GM12891 (cell line): Measurements from ENCODE around the gene MIER2.

Experiments
- DNase-seq: peaks from one replicate; pipeline ENCODE4 v3.0.0; 2011; ENCODE audit warnings: low spot score; ENCODE audit not compliant: insufficient read length
- FAIRE-seq: peaks from 2 replicates; lab custom pipeline; 2011; peaks lifted over from hg19 to GRCh38; lab: Jason Lieb, UNC
- PAX5 ChIP-seq: IDR thresholded peaks from 2 replicates; pipeline ENCODE4 v1.6.1; 2011; ENCODE audit warnings: low read length, moderate library complexity, mild to moderate bottlenecking; ENCODE audit not compliant: insufficient read depth, severe bottlenecking
- POLR2A ChIP-seq: IDR thresholded peaks from 2 replicates; pipeline ENCODE4 v1.6.1; 2011; ENCODE audit warnings: low read depth, low read length, control low read depth
- POLR2AphosphoS5 ChIP-seq: IDR thresholded peaks from 2 replicates; pipeline ENCODE4 v1.6.1; 2011; ENCODE audit warnings: low read depth, low read length, control low read depth
- POU2F2 ChIP-seq: IDR thresholded peaks from 2 replicates; pipeline ENCODE4 v1.6.1; 2011; ENCODE audit warnings: low read depth, mild to moderate bottlenecking, control low read depth, low read length, moderate library complexity
- SPI1 ChIP-seq: IDR thresholded peaks from 2 replicates; pipeline ENCODE4 v1.6.1; 2011; ENCODE audit warnings: low read depth, low read length, control low read depth
- TAF1 ChIP-seq: IDR thresholded peaks from 2 replicates; pipeline ENCODE4 v1.6.1; 2011; ENCODE audit warnings: low read depth, low read length, control low read depth

MIER2 gene

DNA sequence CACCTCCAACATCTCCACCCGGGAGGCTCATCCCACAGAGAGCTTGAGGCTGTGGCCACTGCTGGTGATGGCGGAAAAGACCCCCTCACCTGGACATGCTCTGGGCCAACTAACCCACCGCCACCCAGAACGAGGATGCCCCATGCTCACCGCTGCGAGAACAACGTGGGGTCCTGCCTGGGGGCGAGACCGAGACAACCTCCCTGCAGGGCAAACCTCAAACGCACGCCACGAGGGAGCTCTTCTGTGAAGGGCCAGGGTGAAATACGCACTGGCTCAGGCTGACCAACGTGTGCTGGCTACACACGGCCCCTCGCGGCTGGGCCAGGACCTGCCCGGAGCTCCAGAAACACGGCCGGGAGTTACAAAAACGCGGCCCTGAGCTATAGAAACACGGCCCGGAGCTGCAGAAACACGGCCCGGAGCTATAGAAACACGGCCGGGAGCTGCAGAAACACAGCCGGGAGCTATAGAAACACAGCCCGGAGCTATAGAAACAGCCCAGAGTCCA is 34.4 kb downstream of the MIER2 start:
- DNase-seq (no peak), FAIRE-seq (no peak)
- no peak for TF ChIP-seq PAX5

DNA sequence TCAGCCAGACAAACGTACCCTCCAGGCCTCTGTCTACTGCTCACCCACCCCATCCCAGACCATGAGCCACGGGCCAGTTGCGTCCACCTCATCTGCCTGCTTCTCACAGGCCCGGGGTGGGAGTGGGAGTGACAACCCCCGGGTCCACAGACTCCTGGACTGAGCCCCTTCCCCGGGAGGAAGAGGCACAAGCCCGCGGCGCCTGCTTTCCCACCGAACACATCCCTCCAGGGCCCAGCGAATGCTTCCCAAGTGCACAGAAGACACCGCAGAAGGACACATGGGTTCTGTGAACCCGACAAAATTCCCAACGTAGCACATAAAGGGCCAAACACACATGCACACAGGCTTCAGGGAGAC is 35.4 kb downstream of the MIER2 start:
- FAIRE-seq (no peak), DNase-seq (no peak)
- TF ChIP-seq SPI1 = no peak
- no peak for TF ChIP-seq POLR2AphosphoS5
- TF ChIP-seq TAF1 = no peak
- no peak for TF ChIP-seq POLR2A
- no peak for TF ChIP-seq POU2F2
- no peak for TF ChIP-seq PAX5

DNA sequence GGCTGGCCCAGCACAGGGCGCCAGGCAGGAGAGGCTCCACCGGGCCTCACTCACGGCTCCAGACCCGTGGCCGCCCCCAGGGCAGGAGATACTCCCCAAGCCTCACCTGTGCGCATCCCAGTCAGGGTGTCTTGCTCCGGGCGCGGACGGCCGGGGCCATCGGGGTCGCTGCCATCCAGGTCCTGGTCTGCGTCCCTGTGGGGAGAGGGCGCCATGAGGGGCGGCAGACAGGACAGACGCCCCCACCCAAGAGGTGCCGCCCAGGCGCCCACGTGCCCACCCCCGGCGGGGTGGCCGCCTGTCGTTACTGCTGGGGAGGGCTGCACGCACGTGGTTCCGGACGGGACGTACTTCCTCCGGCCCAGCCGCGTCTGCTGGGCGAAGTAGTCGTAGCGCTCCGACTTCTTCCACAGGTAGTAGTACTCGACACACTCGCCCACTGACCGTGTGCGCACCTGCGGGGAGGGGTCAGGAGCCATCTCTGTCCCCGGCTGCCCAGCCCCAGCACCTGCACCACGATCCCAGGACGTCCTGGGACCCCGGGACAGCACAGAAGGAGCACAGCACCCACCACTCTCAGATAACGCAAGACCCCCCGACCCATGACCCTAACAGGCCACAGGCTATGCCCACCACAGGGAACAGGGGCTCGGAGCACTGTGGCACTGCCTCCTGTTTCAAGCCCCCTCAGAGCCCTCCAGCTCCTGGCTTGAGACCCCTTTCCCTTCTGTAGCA is 36.0 kb downstream of the MIER2 start:
- DNase-seq = no peak
- TF ChIP-seq POLR2A = no peak
- TF ChIP-seq POLR2AphosphoS5 = no peak
- no peak for TF ChIP-seq SPI1
- no peak for TF ChIP-seq POU2F2
- no peak for TF ChIP-seq PAX5
- no peak for TF ChIP-seq TAF1
- no peak for FAIRE-seq

DNA sequence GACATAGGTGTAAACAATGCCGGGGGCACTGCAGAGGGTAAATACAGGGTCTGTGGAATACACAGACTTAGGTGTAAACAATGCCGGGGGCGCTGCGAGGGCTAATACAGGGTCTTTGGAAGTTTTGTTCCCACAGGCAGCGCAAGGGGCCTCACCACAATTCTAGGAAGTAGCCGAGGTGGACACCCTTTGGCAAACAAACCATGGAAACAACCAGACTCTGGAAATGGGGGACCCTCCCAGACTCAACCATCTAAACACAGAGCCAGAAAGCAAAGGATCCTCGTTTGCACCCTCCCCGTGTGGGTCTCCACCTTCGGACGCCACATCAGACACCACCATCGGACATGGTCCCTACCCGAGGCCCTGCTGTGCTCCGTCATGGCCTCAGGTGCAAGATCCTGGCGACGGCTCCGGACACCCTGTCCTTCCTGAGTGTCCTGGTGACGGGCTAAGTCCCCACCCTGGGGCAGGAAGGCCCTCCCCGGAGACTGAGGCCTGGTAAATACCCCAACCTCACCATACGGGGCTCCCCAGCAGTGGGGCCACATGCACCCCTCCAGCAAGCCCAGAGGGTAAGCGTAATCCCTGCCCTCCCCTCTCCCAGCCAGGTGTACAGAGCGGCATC is 36.7 kb downstream of the MIER2 start:
- FAIRE-seq (no peak), DNase-seq (no peak)
- TF ChIP-seq POLR2AphosphoS5 (no peak; the same call in 1 of the 2 replicates), PAX5 (no peak), SPI1 (no peak)

DNA sequence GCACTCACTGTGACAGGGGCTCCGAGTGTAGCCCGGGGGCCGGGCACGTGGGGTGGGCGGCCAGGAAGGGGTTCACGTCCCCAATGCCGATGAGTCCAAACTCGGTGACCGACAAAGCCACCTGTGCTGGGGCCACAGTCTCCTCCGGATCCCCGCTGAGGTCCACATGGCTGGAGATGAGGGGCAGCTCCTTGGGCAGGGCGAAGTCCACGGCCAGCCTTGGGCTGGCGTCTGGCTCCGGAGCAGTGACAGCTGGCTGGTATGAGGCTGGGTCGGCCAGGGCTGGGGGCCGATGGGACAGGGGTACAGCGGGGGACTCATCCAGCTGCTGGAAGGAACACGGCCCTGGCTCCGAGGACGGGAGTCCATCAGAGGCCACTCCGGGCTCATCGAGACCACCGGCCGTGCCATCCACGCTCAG is 37.5 kb downstream of the MIER2 start:
- no peak for FAIRE-seq

DNA sequence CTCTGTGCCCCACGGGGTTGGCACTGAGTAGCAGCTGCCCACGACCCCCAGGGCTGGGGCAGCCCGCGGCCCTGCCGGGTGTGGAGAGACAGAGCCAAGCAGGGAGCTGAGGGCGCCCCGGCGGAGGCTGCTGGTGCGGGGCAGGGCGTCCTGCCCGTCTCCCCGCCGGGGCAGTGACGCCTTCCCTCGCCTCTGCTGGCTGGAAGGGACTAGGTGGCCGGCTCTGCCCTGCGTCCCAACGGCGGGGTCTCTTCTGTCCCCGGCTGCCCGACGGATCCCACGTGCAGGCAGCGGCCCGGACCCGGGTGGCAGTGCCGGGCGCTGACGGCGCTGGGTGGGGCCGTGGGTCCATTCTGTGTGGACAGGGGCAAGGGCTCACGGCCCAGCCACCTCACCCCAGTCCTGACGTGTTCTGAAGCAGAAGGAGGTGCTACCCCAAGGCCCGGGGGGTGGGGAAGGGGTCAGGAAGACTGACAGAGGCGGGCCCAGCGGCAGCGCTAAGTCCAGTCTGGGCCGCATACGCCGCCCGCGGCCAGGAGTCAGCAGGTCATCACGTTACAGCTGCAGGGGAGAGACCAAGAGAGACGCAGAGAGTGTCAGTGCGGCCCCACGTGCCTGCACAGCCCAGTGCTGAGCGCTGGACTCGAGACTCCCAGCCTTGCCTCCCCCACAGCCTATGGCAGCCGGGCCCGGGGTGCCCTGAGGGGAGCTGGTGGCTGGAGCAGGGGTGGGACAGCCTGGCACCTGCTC is 38.3 kb downstream of the MIER2 start:
- no peak for TF ChIP-seq TAF1
- no peak for TF ChIP-seq POLR2A
- no peak for TF ChIP-seq PAX5
- TF ChIP-seq POU2F2 = no peak
- no peak for TF ChIP-seq POLR2AphosphoS5
- no peak for TF ChIP-seq SPI1
- no peak for FAIRE-seq
- no peak for DNase-seq

More for the DNA sequence above, 37.5 kb downstream of the MIER2 start:
- DNase-seq = no peak
- TF ChIP-seq POU2F2 = no peak

DNA sequence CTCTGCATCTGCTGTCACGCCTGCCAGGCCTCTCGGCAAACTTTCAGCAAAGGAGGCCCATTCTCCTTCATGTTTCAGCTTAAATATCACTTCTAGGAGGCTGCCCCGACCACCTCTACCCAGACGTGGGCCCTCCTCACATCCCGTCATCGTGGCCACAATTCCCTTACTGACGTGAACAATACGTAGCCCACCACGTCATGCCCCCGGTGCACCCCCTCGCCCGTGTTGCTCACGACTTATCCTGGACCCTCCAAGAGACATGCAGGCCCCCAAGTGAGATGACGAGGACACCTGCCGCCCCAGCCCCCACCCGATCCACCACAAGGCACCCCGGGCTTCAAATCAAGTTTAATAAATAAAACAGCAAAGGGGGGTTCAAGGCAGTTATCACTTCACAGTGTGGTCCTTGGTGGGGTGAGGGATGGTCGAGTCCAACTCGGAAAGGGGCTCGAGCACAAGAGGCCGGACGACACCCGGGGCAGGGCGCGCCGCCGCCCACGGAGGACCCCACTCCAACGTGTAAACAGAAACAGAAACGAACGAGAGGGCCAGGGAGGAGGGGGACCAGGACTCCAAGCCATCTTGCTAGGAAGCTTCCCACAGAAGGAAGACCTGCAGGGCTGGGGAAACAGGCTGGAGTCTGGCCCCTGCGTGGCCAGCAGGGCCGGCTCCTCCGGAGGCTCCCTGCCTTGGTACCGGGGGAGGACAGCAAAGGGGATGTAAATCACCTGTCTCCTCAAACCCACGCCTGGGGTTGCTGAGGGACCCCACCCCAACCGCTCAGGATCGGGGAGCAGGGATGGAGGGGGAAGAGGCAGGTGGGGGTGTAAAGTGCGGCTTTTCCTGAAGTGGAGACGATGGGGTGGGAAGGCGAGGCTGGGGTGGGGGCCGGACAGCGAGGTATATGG is 39.1 kb downstream of the MIER2 start:
- FAIRE-seq = no peak
- DNase-seq = no peak
- TF ChIP-seq POLR2A (no peak), TAF1 (no peak), POU2F2 (no peak), PAX5 (no peak), SPI1 (no peak), POLR2AphosphoS5 (no peak)

DNA sequence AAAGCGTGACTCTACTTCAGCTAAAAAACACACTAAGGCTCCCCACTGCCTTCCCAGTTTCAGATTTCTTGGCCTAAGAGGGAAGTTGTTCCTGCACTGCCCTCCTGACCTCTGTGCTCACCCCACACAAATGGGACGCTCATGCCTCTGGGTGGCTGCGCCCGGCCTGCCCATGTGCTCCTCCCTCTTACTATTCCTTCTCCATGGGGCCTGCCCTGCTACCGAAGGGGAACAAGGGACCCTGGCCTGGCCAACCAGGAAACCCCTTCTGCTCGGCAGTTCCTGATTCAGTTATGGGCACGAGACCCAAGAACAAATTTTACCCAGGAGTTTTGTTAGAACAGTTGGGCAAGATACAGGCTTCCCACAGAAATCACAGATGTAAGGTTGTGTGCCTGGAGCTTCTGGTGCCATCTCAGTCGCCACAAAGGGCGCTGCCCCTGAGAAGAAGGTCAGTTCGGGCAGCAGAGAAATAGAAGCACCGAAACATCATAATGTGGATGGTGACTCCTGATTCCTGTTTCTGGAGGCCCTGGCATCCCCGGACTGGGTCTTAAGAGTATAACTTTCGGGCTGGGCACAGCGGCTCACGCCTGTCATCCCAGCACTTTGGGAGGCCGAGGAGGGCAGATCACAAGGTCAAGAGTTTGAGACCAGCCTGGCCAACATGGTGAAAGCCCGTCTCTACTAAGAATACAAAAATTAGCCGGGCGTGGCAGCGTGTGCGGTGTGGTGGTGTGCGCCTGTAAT is 47.9 kb downstream of the MIER2 start:
- FAIRE-seq = no peak
- TF ChIP-seq PAX5 (no peak), POU2F2 (no peak), TAF1 (no peak), SPI1 (no peak), POLR2A (no peak), POLR2AphosphoS5 (no peak)
- DNase-seq = no peak
